ENCODE measurements around the gene NEK9.

Gene NEK9

DNA sequence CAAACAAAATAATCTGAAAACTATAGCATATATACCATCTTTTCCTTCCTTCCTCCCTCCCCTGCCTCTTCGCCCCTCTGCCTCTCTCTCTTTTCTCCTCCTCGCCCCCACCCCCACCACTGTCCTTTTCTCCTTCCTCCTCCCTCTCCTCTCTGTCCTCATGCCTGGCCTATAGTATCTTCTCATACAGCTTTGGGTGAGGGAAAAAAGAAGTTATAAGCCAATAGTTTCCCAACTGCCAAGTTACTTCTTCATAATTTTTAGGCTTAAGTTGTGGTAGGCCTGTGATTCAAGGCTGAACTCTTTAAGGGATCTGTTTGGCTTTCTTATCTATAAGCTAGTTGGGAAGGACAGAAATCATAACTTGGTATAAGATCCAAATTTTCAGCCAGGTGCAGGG lies 40.5 kb upstream of the NEK9 start:
- Histone ChIP-seq H3K27ac (ENCODE audit: low read depth, low read length, poor library complexity, severe bottlenecking) (no peak overlapping the region), H4K20me1 (ENCODE audit: insufficient read depth, low read length) (no peaks in the 10 kb centered on the region), H3K4me3 (ENCODE audit: low read depth, low read length, poor library complexity, severe bottlenecking) (no peak overlapping the region), H3K4me1 (ENCODE audit: insufficient read depth, low read length, severe bottlenecking) (no peaks in the 10 kb centered on the region), H3F3A (ENCODE audit: insufficient read depth, low read length) (no peaks in the 10 kb centered on the region), H3K9me3 (ENCODE audit: low read length) (no peaks in the 10 kb centered on the region), H3K27me3 (ENCODE audit: insufficient read depth, low read length) (no peaks in the 10 kb centered on the region), H3K36me3 (ENCODE audit: insufficient read depth, low read length) (no peaks in the 10 kb centered on the region), H3K9ac (ENCODE audit: low read length) (no peak overlapping the region), H3K4me2 (ENCODE audit: low read length) (no peak overlapping the region), H3K9me2 (ENCODE audit: low read depth, low read length) (no peaks in the 10 kb centered on the region), H3K79me2 (ENCODE audit: insufficient read depth, low read length) (peaks cover 32% of the 10 kb centered on the region), H2AFZ (ENCODE audit: low read length) (no peak overlapping the region)
- TF ChIP-seq, protein P1, sequence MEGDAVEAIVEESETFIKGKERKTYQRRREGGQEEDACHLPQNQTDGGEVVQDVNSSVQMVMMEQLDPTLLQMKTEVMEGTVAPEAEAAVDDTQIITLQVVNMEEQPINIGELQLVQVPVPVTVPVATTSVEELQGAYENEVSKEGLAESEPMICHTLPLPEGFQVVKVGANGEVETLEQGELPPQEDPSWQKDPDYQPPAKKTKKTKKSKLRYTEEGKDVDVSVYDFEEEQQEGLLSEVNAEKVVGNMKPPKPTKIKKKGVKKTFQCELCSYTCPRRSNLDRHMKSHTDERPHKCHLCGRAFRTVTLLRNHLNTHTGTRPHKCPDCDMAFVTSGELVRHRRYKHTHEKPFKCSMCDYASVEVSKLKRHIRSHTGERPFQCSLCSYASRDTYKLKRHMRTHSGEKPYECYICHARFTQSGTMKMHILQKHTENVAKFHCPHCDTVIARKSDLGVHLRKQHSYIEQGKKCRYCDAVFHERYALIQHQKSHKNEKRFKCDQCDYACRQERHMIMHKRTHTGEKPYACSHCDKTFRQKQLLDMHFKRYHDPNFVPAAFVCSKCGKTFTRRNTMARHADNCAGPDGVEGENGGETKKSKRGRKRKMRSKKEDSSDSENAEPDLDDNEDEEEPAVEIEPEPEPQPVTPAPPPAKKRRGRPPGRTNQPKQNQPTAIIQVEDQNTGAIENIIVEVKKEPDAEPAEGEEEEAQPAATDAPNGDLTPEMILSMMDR (IDR thresholded peaks at IDR 0.05; ENCODE audit: low read length): no peak
- no peak for TF ChIP-seq EZH2 (IDR thresholded peaks at IDR 0.05; ENCODE audit: borderline replicate concordance, low read length)

DNA sequence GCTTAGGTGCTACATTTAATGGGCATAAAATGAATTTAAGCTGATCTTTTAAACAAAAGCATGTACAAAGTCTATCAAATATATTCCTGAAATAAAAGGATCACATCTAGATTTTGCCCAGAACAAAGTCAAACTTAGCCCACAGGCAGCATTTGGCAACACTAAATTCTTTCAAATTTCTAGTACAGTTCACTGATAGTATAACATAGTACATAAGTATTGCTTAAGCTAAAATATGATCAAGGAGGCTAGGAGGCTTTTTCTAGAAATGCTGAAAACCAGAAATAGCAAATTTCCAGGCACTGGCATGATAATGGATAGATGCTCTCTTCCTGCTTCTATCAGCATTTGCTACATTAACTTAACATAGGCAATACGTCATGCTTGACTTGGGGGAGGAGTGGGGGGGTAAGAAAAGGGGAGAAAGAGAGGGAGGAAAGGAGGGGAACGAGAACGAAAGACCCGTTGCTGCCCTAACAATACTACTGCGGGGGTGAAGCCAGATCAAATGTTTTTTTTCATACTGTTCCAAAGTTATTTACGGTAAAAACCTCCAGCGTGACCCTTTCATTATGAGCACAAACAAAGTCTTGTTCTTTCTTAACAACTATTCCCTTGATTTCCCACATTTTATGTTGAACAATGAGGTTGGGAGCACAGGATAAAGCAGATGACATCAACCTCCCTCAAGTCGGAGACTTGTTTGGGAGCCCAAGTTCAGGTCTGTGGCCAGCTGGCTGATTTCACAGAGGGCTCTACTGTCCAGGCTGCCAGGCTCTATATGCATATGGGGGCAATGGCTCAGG lies 38.9 kb upstream of the NEK9 start:
- Histone ChIP-seq H3K9me2 (ENCODE audit: low read depth, low read length) (no peaks in the 10 kb centered on the region), H3K27ac (ENCODE audit: low read depth, low read length, poor library complexity, severe bottlenecking) (no peak overlapping the region), H3K79me2 (ENCODE audit: insufficient read depth, low read length) (peaks cover 30% of the 10 kb centered on the region), H3K4me3 (ENCODE audit: low read depth, low read length, poor library complexity, severe bottlenecking) (no peak overlapping the region), H3K27me3 (ENCODE audit: insufficient read depth, low read length) (no peaks in the 10 kb centered on the region), H2AFZ (ENCODE audit: low read length) (no peak overlapping the region), H4K20me1 (ENCODE audit: insufficient read depth, low read length) (no peaks in the 10 kb centered on the region), H3F3A (ENCODE audit: insufficient read depth, low read length) (no peaks in the 10 kb centered on the region), H3K4me1 (ENCODE audit: insufficient read depth, low read length, severe bottlenecking) (no peaks in the 10 kb centered on the region), H3K9me3 (ENCODE audit: low read length) (no peaks in the 10 kb centered on the region), H3K4me2 (ENCODE audit: low read length) (no peak overlapping the region), H3K36me3 (ENCODE audit: insufficient read depth, low read length) (no peaks in the 10 kb centered on the region), H3K9ac (ENCODE audit: low read length) (no peak overlapping the region)
- TF ChIP-seq EZH2 (IDR thresholded peaks at IDR 0.05; ENCODE audit: borderline replicate concordance, low read length): no peak
- TF ChIP-seq, protein P1 (IDR thresholded peaks at IDR 0.05; ENCODE audit: low read length): no peak

DNA sequence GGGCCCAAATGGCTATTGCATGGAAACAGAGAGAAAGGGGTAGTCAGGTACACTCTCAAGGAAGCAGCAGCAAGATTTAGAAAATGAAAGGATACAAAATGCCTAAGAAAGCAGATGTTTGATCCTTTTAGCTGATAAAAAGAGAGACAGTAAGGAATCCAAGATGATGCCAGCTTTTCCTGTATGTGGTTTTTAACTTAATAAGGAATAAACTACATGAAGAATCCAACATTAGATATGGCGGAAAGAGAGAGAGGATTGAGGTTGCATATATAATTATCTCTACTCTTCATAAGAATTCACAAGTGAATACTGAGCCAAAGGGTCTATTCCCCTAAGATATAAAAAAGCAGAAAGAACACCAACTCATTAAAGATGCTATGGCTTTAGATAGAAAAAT lies 38.0 kb upstream of the NEK9 start:
- Histone ChIP-seq H4K20me1 (ENCODE audit: insufficient read depth, low read length) (no peaks in the 10 kb centered on the region), H3K9me2 (ENCODE audit: low read depth, low read length) (no peaks in the 10 kb centered on the region), H3K36me3 (ENCODE audit: insufficient read depth, low read length) (no peaks in the 10 kb centered on the region), H2AFZ (ENCODE audit: low read length) (no peak overlapping the region), H3K9ac (ENCODE audit: low read length) (no peak overlapping the region), H3F3A (ENCODE audit: insufficient read depth, low read length) (no peaks in the 10 kb centered on the region), H3K4me3 (ENCODE audit: low read depth, low read length, poor library complexity, severe bottlenecking) (no peak overlapping the region), H3K27ac (ENCODE audit: low read depth, low read length, poor library complexity, severe bottlenecking) (no peak overlapping the region), H3K79me2 (ENCODE audit: insufficient read depth, low read length) (peaks cover 29% of the 10 kb centered on the region), H3K9me3 (ENCODE audit: low read length) (no peaks in the 10 kb centered on the region), H3K4me1 (ENCODE audit: insufficient read depth, low read length, severe bottlenecking) (no peaks in the 10 kb centered on the region), H3K27me3 (ENCODE audit: insufficient read depth, low read length) (no peaks in the 10 kb centered on the region), H3K4me2 (ENCODE audit: low read length) (no peak overlapping the region)
- no peak for TF ChIP-seq EZH2 (IDR thresholded peaks at IDR 0.05; ENCODE audit: borderline replicate concordance, low read length)
- TF ChIP-seq, protein P1 (IDR thresholded peaks at IDR 0.05; ENCODE audit: low read length): no peak

Data from OCI-LY1 (cell line).